HG03565 (cell line): Measurements from ENCODE around the gene JMJD8.

Experiments
- ATAC-seq: cut with Tn5 transposase; IDR thresholded peaks from one replicate; pipeline ENCODE4 v1.9.1; 2021; ENCODE audit warnings: mild to moderate bottlenecking, moderate library complexity; ENCODE audit not compliant: unreplicated experiment

JMJD8 gene

GRCh38 chr16:662095-662494 is 22.0 kb downstream of the JMJD8 start:
- ATAC-seq: no peak

DNA sequence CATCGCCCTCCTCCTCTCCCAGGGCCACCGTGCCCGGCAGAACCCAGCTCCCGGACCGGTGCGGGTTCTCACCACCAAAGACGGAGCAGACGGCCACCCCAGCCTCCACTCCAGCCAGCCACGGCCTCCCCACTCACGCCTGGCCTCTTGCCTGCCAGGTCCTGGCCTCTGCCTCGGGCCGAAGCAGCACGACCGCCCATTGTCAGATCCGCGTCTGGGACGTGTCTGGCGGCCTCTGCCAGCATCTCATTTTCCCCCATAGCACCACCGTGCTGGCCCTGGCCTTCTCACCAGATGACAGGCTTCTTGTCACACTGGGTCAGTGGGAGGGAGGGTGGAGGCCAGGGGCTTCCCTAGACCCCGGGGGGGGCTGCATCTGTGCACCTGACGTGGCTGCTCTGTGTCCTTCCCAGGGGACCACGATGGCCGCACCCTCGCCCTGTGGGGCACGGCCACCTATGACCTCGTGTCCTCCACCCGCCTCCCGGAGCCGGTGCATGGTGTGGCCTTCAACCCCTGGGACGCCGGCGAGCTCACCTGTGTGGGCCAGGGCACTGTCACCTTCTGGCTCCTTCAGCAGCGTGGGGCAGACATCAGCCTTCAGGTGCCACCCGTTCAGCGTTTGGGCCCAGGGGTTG is 22.8 kb downstream of the JMJD8 start:
- no peak for ATAC-seq

- peak; percentile 45 for ATAC-seq
Observed at GRCh38 chr16:660459-661183, 23.5 kb downstream of the JMJD8 start.

DNA sequence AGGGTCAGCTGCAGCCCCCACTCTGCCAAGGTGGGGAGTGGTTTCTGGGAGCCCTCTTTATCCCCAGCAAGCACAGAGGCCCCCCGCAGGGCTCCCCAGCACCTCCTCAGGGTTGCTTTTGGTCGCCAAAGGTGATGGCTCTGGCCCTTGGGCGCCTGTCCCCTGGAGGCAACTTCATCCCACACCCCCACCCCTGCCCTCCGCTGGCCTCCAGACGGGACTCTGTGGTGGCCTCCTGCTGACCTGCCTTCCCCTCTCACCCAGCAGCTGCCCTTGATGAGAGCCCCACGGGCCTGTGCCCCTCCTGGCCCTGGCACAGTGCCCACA is 24.0 kb downstream of the JMJD8 start:
- ATAC-seq: no peak

DNA sequence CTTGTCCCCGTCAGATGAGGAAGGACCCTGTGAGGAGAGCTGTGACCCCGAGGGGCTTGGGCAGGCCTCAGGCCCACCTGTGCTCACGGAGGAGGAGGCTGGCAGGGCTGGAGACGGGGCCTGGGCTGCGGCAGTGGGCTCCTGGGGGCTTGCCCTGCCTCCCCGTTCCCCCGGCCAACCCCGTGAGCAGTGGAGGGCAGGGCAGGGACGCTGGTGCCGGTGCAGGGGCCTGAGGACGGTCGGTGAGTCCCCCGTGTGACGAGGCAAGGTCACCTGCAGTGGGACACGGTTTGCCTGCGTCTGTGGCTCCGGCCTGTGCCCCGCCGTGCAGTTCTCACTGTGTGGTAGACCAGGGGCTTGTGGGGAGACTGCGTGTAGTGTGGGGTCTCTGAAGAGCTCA is 24.5 kb downstream of the JMJD8 start:
- no peak for ATAC-seq

- ATAC-seq: no peak
Observed at GRCh38 chr16:658679-659571, 25.2 kb downstream of the JMJD8 start.

- ATAC-seq: no peak
Observed at GRCh38 chr16:657487-657886, 26.6 kb downstream of the JMJD8 start.

GRCh38 chr16:654034-654433 is 30.1 kb downstream of the JMJD8 start:
- ATAC-seq: no peak

- ATAC-seq: no peak
Observed at GRCh38 chr16:652454-653305, 31.5 kb downstream of the JMJD8 start.

DNA sequence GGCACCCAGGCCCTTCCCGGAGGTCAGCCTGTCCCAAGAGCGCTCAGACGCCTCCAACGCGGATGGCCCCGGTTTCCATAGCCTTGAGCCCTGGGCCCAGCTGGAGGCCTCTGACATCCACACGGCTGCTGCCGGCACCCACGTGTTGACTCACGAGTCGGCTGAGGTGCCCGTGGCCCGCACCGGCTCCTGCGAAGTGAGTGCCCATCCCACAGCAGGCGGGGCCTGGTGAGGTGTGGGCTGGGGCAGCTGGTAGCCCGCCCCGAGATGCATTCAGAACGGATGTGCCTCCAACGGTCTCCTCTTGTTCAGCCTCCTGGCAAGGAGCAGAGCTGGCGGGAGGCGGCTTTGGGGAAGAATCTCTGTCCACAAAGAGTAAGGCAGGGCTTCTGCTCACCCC is 32.3 kb downstream of the JMJD8 start:
- no peak for ATAC-seq

DNA sequence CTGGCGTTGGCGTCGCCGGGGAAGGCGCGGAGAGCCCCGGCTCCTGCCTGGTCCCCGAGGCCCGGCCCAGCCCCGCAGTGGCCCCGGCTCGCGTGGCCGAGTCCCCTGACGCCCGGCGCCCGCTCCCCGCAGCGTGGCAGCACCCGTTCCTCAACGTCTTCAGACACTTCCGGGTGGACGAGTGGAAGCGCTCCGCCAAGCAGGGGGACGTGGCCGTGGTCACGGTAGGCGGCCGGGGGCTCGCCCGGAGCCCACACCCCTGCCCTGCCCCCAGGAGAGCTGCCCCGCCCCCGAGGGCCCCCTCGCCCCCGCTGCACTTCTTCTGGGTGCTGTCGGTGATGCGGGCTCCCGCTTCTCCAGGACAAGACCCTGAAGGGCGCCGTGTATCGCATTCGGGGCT is 34.5 kb downstream of the JMJD8 start:
- peak; percentile 9 for ATAC-seq

DNA sequence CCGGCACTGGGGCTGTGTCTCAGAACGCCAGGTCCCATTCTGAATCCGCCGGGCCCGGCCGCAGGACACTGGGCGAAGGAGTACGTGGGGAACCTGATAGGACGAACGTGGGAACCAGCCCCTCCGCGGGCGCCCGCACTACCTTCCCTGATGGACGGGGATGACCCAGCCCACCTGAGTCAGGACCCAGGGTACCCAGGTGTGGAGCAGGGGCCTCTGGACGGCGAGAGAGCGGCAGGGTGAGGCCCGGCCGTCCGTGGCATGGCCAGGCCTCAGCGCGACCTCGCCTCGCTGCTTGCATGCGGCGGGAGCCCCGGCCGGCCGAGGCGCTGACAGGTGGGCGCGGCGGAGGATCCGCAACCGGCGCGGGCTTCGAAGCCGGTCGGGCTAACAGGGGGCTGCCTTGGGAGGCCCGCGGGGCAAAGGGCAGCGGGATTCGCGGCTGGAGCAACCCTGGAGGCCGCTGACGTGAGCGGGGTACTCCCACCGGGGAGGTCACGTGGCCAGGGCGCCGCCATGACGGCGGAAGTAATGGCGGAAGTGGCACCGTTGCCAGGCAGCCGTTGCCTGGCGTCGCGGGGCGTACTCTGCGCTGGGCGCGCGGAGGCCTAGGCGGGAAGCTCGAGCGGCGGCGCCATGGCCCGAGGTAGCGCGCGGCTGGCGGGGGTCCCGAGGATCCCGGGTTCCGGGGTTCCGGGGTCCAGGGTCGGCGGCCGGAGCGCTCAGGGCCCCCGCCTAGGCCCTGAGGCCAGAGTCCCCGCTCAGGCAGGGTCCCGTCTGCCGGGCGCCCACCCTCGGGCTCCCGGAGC is 35.1 kb downstream of the JMJD8 start, which contains the start of gene WDR90:
Gene WDR90, plus strand, starts transcription at position 585 of the 809 bp plus-strand sequence. Its CDS starts 52 bp downstream, at position 637.
- peak; percentile 76 for ATAC-seq

GRCh38 chr16:648071-648780 is 35.9 kb downstream of the JMJD8 start:
- no peak for ATAC-seq

DNA sequence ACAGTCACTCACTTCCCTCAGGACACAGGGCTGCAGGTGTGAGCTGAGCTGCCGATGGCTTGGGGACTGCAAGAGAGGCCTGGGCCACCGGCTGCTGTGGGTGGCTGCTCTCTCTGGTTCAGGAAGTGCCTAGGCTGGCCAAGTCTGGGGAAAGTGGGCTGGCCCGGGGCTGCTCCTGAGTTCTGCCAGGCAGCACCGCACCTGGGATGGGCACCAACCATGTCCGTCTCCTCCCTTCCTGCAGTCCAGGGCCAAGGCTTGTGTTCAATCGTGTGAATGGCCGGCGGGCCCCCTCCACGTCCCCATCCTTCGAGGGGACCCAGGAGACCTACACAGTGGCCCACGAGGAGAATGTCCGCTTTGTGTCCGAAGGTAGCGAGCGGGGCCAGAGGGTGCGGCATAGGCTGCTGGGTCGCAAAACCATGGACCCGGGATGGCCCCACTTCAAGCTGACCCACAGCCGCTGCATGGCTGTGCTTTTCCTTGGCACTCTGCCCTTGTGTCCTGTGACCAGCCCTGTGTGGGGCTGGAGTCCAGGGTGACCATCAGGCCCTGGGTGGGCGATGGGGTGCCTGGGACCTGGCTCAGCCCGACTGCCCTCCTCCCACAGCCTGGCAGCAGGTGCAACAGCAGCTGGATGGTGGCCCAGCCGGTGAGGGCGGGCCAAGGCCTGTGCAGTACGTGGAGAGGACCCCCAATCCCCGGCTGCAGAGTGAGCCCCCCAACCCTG is 36.8 kb downstream of the JMJD8 start:
- ATAC-seq: no peak

GRCh38 chr16:646679-647172 is 37.4 kb downstream of the JMJD8 start:
- ATAC-seq: no peak

DNA sequence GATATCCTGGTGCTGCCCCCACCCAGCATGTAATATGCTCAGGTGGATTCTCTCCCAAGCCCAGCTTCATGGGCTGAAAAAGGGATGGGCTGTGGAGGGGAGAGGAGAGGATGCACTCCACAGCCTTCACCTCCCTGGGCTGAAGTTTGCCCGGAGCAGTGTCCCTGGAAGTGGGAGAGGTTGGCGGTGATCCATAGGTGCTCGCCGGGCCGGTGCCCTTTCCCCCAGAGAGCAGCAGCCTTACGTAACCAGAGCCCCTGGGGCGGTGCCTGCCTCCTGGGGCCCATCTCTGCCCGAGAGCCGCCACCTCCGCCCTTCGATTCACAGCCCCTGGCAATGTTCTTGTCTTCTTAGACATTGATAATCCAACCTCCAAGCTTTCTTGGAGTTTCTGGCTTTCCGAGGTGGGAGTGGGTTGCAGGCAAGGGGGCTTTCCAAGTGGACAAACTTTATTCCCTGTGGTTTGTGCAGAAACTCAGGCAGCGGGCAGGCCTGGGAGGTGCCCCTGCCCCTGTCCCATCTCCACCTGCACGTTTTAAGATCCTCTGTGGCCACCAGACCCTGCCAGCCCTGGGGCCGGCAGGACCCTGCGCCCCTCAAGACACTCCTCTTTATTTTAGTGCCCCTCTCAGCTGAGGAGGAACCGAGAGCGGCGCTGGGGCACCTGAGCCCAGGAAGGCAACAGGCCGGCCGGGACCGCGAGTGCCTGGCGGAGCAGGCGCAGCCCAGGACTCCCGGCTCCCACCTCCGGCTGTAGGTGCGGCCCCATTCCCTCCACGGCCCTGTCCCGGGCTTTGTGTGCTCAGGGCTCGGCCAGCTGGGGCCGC is 38.1 kb downstream of the JMJD8 start:
- no peak for ATAC-seq

DNA sequence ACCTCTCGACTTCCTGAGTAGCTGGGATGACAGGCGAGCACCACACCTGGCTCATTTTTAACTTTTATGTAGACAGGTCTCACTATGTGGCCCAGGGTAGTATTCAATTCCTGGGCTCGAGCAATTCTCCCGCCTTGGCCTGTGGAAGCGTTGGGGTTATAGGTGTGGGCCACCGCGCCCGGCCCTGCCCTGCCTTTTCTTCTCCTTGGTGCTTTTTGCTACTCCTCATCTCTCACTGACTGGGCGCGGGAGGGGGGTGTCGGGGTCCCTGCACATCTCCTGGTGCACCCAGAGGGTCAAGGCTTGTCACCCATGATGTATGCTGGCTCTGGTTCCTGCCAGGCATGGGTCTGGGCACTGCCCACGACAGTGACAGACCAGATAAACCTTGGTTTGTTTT is 39.6 kb downstream of the JMJD8 start:
- ATAC-seq: no peak

DNA sequence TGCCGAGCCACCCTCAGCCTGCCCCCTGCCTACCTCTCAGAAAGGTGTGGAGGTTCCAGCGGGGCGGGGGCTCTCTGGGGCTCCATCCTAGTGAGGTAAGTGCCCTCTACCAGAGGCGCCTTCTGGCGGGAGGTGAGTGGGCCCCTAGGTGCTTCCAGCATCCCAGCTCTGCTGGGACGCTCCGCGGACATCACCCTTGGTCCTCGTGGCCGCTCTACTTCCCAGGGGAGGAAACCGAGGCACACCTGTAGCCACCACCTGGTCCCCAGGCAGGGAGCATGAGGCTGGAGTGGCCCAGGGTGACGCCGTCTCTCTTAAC is 41.1 kb downstream of the JMJD8 start:
- no peak for ATAC-seq
